Activated CD8-positive, alpha-beta memory T cell treated with anti-CD3 and anti-CD28 coated beads for 48 hours (primary cell): ENCODE results near the gene KCTD5.
"Not testable (repeated sequence)": the region's sequence is repeated elsewhere in the genome, so short reads cannot be mapped to it uniquely, and the experiment has no call there.

Source experiments
- DNase-seq, 3 experiments: peaks; one replicate each; pipeline ENCODE4 v3.0.0-alpha.2; 2020; ENCODE audit warnings: low read depth in 2 of 3, low spot score in 2 of 3

The KCTD5 gene

GRCh38 chr16:2696601-2697250 lies 14.4 kb downstream of the KCTD5 start:
- not testable (repeated sequence) for DNase-seq

GRCh38 chr16:2697401-2697948 lies 15.2 kb downstream of the KCTD5 start:
- DNase-seq = no peak

GRCh38 chr16:2698103-2698870 lies 16.0 kb downstream of the KCTD5 start:
- no peak for DNase-seq

GRCh38 chr16:2698965-2699750 lies 16.8 kb downstream of the KCTD5 start:
- DNase-seq = no peak

- DNase-seq = no peak
Observed at GRCh38 chr16:2699791-2700600, 17.7 kb downstream of the KCTD5 start.

GRCh38 chr16:2700786-2701185 lies 18.5 kb downstream of the KCTD5 start:
- no peak for DNase-seq

- no peak for DNase-seq
Observed at GRCh38 chr16:2701272-2701671, 18.9 kb downstream of the KCTD5 start.

- DNase-seq = no peak
Observed at GRCh38 chr16:2701713-2702437, 19.6 kb downstream of the KCTD5 start.

- no peak for DNase-seq
Observed at GRCh38 chr16:2702438-2702825, 20.1 kb downstream of the KCTD5 start.

- DNase-seq = no peak
Observed at GRCh38 chr16:2702871-2703745, 20.8 kb downstream of the KCTD5 start.

- no peak for DNase-seq
Observed at GRCh38 chr16:2704166-2704982, 22.1 kb downstream of the KCTD5 start.

- DNase-seq = no peak
Observed at GRCh38 chr16:2704983-2705275, 22.6 kb downstream of the KCTD5 start.

GRCh38 chr16:2705351-2705750 lies 23.0 kb downstream of the KCTD5 start:
- no peak for DNase-seq

GRCh38 chr16:2706085-2706484 lies 23.8 kb downstream of the KCTD5 start:
- no peak for DNase-seq

GRCh38 chr16:2706611-2707311 lies 24.4 kb downstream of the KCTD5 start:
- DNase-seq = no peak

GRCh38 chr16:2707368-2708289 lies 25.3 kb downstream of the KCTD5 start:
- DNase-seq = no peak

GRCh38 chr16:2708290-2708639 lies 25.9 kb downstream of the KCTD5 start:
- no peak for DNase-seq
